Body of pancreas (tissue), 4 donors: ENCODE measurements around the gene CUL9.

Source experiments
- CTCF ChIP-seq, 7 experiments: fragments of 450-650 bp in 4 of 7; fragments of 200-600 bp in 3 of 7; sonication (generic) in 3 of 7; IDR thresholded peaks; one replicate each; pipeline ENCODE4 v1.5.1; 2016 to 2019; ENCODE audit warnings: antibody characterized with exemption in 7 of 7
- POLR2A ChIP-seq, 3 donors: fragments of 450-650 bp; IDR thresholded peaks; one replicate each; pipeline ENCODE4 v1.6.1; 2016; ENCODE audit warnings: antibody characterized with exemption in 3 of 3, mild to moderate bottlenecking in 2 of 3

- TF ChIP-seq CTCF (IDR thresholded peaks at IDR 0.05): no peak
- no peak for TF ChIP-seq POLR2A (IDR thresholded peaks at IDR 0.05)
Measured at GRCh38 chr6:43243664-43244321, 61.8 kb downstream of the CUL9 start.
